ENCODE measurements around the gene CAST.

DNA sequence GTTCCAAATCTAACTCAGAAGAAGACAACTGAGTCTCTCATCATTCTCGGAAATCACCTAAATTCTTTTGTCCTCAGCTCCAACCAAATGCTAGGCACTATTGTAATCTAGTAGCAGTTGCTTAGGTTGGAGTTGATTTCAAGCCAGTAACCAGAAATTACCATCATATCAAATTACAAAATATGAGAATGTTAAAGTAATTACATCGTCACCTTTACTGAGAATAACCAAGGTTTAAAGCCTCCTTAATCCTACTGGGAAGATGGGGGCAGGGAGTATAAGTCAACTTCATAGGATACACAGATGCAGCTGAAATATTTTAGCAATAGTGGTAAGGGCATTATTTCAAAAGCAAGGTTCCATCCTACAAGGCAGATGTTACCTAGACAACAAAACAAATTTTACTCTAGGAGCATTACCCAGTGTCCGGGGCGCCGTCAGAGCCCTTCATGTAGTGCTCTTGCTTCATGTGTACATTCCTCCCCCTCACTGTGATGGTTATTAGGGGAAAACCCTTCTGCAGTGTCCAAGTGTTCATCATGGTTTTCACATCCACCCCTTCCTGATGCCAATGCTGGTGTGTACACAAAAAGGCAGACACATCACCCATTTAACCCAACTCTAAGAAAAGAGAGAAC is 126.1 kb downstream of the CAST start:
- TF ChIP-seq POLR2A (IDR thresholded peaks at IDR 0.05; ENCODE audit: low read length) (no peak), GATA1 (IDR thresholded peaks at IDR 0.05; ENCODE audit: low read depth, low read length) (no peak)

All from erythroblast (primary cell).